ENCODE measurements around the gene C1orf21.

The C1orf21 gene

DNA sequence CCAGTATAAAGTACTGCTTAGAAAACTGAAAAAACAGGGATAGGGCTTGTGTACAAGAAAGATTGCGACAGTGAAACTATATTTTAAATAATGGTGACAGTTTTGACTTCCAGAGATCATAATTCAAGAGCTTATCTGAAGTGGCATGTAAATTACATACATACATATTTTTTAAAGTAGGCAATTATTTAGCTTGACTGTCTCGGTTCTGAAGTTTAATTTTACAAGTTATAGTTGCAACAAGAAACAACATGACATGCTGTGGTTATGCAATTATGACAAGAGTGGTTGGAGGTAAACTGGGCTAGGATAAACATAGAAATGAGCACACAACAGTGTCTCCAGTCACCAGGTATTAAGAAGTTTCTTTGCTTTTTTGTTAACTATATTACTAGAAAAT is 4.1 kb downstream of the C1orf21 start:
- Histone ChIP-seq H3K4me3 (ENCODE audit: low read depth, low read length, poor library complexity, severe bottlenecking) (no peak overlapping the region), H3K9me2 (ENCODE audit: low read depth, low read length) (no peaks in the 10 kb centered on the region), H3K27me3 (ENCODE audit: insufficient read depth, low read length) (peaks cover 4% of the 10 kb centered on the region), H3K79me2 (ENCODE audit: insufficient read depth, low read length) (no peaks in the 10 kb centered on the region), H3K4me2 (ENCODE audit: low read length) (no peak overlapping the region), H3F3A (ENCODE audit: insufficient read depth, low read length) (no peaks in the 10 kb centered on the region), H2AFZ (ENCODE audit: low read length) (no peak overlapping the region), H4K20me1 (ENCODE audit: insufficient read depth, low read length) (no peaks in the 10 kb centered on the region), H3K9me3 (ENCODE audit: low read length) (no peaks in the 10 kb centered on the region), H3K36me3 (ENCODE audit: insufficient read depth, low read length) (no peaks in the 10 kb centered on the region), H3K4me1 (ENCODE audit: insufficient read depth, low read length, severe bottlenecking) (peaks cover 17% of the 10 kb centered on the region), H3K27ac (ENCODE audit: low read depth, low read length, poor library complexity, severe bottlenecking) (no peak overlapping the region), H3K9ac (ENCODE audit: low read length) (no peak overlapping the region)
- TF ChIP-seq, protein P1, sequence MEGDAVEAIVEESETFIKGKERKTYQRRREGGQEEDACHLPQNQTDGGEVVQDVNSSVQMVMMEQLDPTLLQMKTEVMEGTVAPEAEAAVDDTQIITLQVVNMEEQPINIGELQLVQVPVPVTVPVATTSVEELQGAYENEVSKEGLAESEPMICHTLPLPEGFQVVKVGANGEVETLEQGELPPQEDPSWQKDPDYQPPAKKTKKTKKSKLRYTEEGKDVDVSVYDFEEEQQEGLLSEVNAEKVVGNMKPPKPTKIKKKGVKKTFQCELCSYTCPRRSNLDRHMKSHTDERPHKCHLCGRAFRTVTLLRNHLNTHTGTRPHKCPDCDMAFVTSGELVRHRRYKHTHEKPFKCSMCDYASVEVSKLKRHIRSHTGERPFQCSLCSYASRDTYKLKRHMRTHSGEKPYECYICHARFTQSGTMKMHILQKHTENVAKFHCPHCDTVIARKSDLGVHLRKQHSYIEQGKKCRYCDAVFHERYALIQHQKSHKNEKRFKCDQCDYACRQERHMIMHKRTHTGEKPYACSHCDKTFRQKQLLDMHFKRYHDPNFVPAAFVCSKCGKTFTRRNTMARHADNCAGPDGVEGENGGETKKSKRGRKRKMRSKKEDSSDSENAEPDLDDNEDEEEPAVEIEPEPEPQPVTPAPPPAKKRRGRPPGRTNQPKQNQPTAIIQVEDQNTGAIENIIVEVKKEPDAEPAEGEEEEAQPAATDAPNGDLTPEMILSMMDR (IDR thresholded peaks at IDR 0.05; ENCODE audit: low read length) = no peak
- TF ChIP-seq EZH2 (IDR thresholded peaks at IDR 0.05; ENCODE audit: borderline replicate concordance, low read length) = no peak

DNA sequence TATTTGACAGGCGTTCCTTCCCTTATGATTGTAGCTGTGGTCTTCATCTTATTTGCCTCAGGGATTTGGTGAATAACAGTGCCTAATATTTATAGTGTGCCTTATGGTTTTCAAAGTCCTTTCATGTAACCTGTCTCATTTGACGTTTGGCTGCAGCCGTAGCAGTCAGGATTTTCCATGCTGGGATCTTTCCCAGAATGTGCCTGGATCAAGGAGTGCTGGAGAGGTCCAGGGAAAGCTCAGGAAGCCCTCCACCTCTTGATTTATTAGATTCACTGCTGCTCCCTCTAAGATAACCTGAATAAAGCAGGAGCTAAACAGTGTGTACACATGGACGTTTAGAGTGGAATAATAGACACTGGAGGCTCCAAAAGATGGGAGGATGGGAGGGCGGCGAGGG is 5.2 kb downstream of the C1orf21 start:
- Histone ChIP-seq H3K9me3 (ENCODE audit: low read length) (no peaks in the 10 kb centered on the region), H3K4me3 (ENCODE audit: low read depth, low read length, poor library complexity, severe bottlenecking) (no peak overlapping the region), H2AFZ (ENCODE audit: low read length) (no peak overlapping the region), H3F3A (ENCODE audit: insufficient read depth, low read length) (no peaks in the 10 kb centered on the region), H3K79me2 (ENCODE audit: insufficient read depth, low read length) (no peaks in the 10 kb centered on the region), H3K9me2 (ENCODE audit: low read depth, low read length) (no peaks in the 10 kb centered on the region), H3K27ac (ENCODE audit: low read depth, low read length, poor library complexity, severe bottlenecking) (no peak overlapping the region), H3K4me2 (ENCODE audit: low read length) (no peak overlapping the region), H3K36me3 (ENCODE audit: insufficient read depth, low read length) (no peaks in the 10 kb centered on the region), H4K20me1 (ENCODE audit: insufficient read depth, low read length) (no peaks in the 10 kb centered on the region), H3K4me1 (ENCODE audit: insufficient read depth, low read length, severe bottlenecking) (peaks cover 8% of the 10 kb centered on the region), H3K9ac (ENCODE audit: low read length) (no peak overlapping the region), H3K27me3 (ENCODE audit: insufficient read depth, low read length) (peaks cover 4% of the 10 kb centered on the region)
- TF ChIP-seq, protein P1 (IDR thresholded peaks at IDR 0.05; ENCODE audit: low read length) = no peak
- no peak for TF ChIP-seq EZH2 (IDR thresholded peaks at IDR 0.05; ENCODE audit: borderline replicate concordance, low read length)

DNA sequence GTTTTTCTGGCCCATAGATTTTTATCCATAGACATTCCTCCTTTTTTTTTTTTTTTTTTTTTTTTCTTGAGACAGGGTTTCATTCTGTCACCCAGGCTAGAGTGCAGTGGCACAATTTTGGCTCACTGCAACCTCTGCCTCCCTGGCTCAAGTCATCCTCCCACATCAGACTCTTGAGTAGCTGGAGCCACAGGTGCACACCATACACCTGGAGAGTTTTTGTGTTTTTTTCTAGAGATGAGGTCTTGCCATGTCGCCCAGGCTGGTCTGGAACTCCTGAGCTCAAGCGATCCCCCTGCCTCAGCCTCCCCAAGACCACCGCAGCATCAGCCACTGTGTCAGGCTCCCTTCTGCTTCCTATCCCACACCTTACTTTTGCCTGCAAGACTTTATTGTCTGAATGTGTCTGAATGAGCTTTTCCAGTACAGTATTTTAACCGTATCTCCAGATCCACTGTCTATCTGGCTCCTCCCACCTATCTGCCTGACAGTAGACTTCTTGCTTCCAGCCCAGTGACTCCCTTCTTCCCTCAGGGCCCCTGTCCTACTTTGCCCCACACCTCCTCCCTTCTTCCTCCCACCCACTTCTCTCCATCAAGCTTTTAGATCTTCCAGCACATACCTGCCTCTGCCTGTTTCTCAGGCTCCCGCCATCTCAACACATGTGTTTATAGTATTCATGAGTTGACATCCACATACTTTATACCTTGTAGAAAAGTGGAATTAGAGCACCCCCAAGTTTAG is 6.1 kb downstream of the C1orf21 start:
- TF ChIP-seq, protein P1 (IDR thresholded peaks at IDR 0.05; ENCODE audit: low read length) = no peak
- no peak for TF ChIP-seq EZH2 (IDR thresholded peaks at IDR 0.05; ENCODE audit: borderline replicate concordance, low read length)
- Histone ChIP-seq H4K20me1 (ENCODE audit: insufficient read depth, low read length) (no peaks in the 10 kb centered on the region), H3K27me3 (ENCODE audit: insufficient read depth, low read length) (peaks cover 4% of the 10 kb centered on the region), H3K79me2 (ENCODE audit: insufficient read depth, low read length) (no peaks in the 10 kb centered on the region), H3K4me1 (ENCODE audit: insufficient read depth, low read length, severe bottlenecking) (peaks cover under 1% of the 10 kb centered on the region), H3K9me3 (ENCODE audit: low read length) (no peaks in the 10 kb centered on the region), H3F3A (ENCODE audit: insufficient read depth, low read length) (no peaks in the 10 kb centered on the region), H3K27ac (ENCODE audit: low read depth, low read length, poor library complexity, severe bottlenecking) (no peak overlapping the region), H3K4me3 (ENCODE audit: low read depth, low read length, poor library complexity, severe bottlenecking) (no peak overlapping the region), H3K4me2 (ENCODE audit: low read length) (no peak overlapping the region), H3K9ac (ENCODE audit: low read length) (no peak overlapping the region), H3K9me2 (ENCODE audit: low read depth, low read length) (no peaks in the 10 kb centered on the region), H2AFZ (ENCODE audit: low read length) (no peak overlapping the region), H3K36me3 (ENCODE audit: insufficient read depth, low read length) (no peaks in the 10 kb centered on the region)
